Epithelial cell of esophagus (primary cell): ENCODE data around the gene GRM4.

Source experiments
- DNase-seq: peaks from one replicate; pipeline ENCODE4 v3.0.0; 2010; ENCODE audit warnings: low read depth
- H3K4me3 ChIP-seq: 2 replicates; pipeline ENCODE4 v1.5.1; 2011; ENCODE audit warnings: mild to moderate bottlenecking, low read length, control low read depth
- CTCF ChIP-seq: IDR thresholded peaks from 2 replicates; pipeline ENCODE4 v1.5.1; 2011; ENCODE audit warnings: low read depth, mild to moderate bottlenecking, low read length, control low read depth, inconsistent platforms; ENCODE audit not compliant: insufficient read depth; ENCODE audit errors: missing control alignments

The GRM4 gene

DNA sequence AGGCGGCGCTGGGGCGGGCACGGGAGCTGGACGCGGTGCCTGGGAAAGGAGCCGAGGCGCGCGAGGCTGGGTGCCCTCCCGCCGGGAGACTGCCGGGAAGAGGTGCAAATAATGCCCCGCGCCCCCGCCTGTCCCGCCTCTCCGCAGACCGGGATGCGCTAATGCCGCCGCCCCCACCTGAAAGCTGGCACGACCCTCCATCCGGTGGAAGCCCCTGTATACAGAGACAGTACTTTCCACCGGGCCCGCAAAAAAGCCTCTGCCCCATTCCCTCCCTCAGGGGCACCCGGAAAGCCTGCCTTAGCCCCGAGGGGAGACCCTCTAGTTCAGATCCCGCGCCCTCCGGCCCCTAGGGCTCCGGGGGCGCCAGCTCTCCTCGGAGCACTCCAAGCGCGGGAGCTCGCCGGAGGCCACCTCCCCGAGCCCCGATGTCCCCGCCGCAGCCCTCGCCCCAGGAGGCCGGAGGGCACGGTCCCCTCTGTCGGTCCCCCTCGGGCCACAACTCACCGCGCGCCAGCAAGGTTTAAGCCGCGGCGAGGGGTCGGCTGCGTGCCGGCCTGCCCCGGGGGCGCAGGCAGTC, 1.2 kb downstream of the GRM4 start:
- DNase-seq, result no peak
- no peak overlapping the region for H3K4me3 ChIP-seq
- no peak for TF ChIP-seq CTCF

DNA sequence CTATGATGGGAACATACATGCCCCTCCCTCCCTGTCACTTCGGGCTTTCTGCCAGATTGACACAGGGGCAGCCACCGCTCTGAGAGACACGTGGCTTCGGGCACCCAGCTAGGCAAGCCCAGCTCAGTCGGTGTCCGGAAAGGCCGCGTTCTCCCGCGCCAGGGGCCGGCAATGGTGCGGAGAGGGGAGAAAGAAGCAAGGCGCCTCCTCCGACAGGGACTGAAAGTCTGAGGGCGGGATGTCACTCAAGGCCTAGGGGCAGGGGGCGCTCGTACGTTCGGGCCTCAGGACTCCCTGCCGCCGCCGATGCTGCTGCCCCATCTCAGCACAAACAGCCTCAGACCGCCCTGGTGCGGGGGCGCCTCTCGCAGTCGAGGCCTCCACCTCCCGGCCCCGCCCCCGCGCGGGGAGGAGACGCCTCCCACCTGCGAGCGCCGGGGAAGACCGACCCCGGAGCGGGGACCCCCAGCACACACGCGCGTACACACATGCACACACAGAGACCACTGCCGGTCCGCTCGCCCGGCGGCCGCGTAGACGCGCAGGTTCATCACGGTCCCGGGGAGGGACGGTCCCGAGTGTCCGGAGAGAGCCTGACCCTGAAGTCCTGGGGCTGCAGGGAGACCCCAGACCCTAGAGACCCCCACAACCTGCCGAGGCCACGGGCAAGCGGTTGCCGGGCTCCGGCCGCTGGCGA, 1.9 kb downstream of the GRM4 start:
- H3K4me3 ChIP-seq, result no peak overlapping the region
- TF ChIP-seq CTCF, result no peak
- DNase-seq, result peak; percentile 15

- no peak for TF ChIP-seq CTCF
- H3K4me3 ChIP-seq, result no peak overlapping the region
- DNase-seq, result no peak
Observed at GRCh38 chr6:34143196-34143883, 2.5 kb downstream of the GRM4 start.

DNA sequence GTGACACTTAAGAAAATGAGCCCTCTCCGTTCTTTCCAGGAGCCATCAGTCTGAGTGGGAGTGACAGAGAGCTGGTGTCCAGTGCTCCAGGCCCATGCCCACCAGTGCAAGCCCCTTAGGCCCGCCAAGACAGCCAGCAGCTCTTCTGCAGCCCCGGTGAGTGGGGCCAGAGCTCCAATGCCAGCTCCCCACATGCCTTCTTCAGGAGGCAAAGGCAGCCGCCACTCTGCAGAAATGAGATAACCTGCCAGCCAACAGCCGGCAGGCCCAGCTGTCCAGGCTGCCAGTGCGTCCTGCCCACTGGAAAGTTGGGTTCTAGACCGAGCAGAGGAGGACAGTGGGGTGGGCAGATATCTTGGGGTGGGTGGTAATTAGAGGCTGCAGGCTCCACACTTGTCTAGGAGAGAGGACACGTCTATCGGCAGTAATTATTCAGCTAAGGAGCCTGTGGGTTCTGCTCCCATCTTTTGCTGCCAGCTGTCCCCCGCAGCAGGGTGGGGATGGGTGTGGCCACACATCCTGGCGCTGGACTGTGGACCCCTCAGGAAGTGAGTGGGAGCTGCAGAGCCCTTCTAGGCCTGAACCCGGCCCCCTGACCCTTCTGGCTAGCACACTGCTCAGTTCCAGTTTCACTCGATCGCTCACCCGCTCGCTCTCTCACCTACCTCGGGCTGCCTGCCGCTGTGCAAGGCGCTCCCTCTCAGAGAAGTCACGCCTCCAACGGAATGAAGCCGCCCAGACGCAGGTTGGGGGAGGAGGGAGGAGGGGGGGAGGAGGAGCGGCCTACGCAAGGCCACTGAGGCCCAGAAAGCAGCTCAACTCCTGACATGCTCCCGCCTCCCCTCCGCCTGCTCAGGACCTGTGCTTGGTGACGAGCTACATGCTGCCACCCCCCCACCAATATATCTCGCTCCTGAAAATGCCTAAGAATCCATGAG, 3.6 kb downstream of the GRM4 start:
- H3K4me3 ChIP-seq, result no peak overlapping the region
- no peak for TF ChIP-seq CTCF
- DNase-seq, result peak; percentile 51

GRCh38 chr6:34140075-34140474, 5.8 kb downstream of the GRM4 start:
- no peak overlapping the region for H3K4me3 ChIP-seq
- no peak for DNase-seq
- TF ChIP-seq CTCF, result no peak

DNA sequence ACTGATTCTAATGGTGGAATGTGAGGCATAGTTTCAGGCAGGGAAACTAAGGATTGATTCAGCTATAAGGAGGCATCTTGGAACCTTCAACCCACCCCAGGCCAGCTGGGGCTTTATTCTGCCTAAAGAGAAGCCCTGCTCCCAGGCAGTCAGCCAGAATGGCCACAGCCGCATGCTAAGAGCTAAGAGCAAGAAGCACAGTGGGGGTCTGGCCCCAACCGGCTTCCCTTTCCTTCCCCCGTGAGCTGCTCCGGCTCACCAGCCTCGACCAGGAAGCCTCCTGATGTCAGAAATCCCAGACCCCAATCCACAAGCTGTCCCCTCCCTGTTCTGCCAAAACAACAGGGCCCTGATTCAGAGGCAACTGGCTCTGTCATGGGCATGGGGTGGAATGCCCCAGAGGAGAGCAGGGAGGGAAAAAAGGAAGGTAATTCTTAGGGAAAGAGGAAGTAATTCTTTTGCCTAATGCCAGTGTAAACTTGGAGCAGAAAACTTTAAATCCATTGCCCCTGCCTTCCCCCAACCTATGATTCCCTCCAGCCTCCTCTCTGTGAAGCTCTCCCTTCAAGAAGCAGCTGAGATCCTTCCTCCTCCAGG, 6.9 kb downstream of the GRM4 start:
- no peak for DNase-seq
- TF ChIP-seq CTCF, result no peak
- H3K4me3 ChIP-seq, result no peak overlapping the region
